Activated CD4-positive, alpha-beta T cell treated with anti-CD3 and anti-CD28 coated beads, Interleukin-2, amount 10 ng/mL, durations not matched to agents 7 days and 5 days (primary cell): ENCODE measurements around the gene STON2. TPM values are rescaled to one million over a fixed set of nuclear protein-coding genes. Genes with fewer than 3 reads are reported as not detected.

Source experiments
- CTCF ChIA-PET: fragments of 350-600 bp; sonication (Branson Sonifier 250); formaldehyde crosslinking; loops from one replicate; lab custom pipeline; 2021; ENCODE audit warnings: antibody characterized with exemption; lab: Charles Lee
- POLR2A ChIA-PET: fragments of 350-600 bp; sonication (Branson Sonifier 250); formaldehyde crosslinking; loops from one replicate; lab custom pipeline; 2021; ENCODE audit warnings: antibody characterized with exemption; lab: Charles Lee
- DNase-seq: peaks from one replicate; pipeline ENCODE4 v3.0.0-alpha.2; 2020
- H3K27ac Mint-ChIP-seq: one replicate; pipeline ENCODE4 v1.8.0; 2021; ENCODE audit warnings: mild to moderate bottlenecking, moderate library complexity, mixed read lengths
- H3K27me3 Mint-ChIP-seq: one replicate; pipeline ENCODE4 v1.8.0; 2021; ENCODE audit warnings: mixed read lengths
- H3K36me3 Mint-ChIP-seq: one replicate; pipeline ENCODE4 v1.8.0; 2021; ENCODE audit warnings: low read depth, mixed read lengths
- H3K4me1 Mint-ChIP-seq: one replicate; pipeline ENCODE4 v1.8.0; 2021; ENCODE audit warnings: mixed read lengths
- H3K4me3 Mint-ChIP-seq: one replicate; pipeline ENCODE4 v1.8.0; 2021; ENCODE audit warnings: mild to moderate bottlenecking, moderate library complexity, mixed read lengths
- H3K9me3 Mint-ChIP-seq: one replicate; pipeline ENCODE4 v1.8.0; 2021; ENCODE audit warnings: mixed read lengths
- total RNA-seq, 2 experiments: library from RNA; stranded (reverse); gene quantifications; one replicate each; pipeline ENCODE4 v1.2.3, GENCODE V29; 2021

STON2 gene, protein sequence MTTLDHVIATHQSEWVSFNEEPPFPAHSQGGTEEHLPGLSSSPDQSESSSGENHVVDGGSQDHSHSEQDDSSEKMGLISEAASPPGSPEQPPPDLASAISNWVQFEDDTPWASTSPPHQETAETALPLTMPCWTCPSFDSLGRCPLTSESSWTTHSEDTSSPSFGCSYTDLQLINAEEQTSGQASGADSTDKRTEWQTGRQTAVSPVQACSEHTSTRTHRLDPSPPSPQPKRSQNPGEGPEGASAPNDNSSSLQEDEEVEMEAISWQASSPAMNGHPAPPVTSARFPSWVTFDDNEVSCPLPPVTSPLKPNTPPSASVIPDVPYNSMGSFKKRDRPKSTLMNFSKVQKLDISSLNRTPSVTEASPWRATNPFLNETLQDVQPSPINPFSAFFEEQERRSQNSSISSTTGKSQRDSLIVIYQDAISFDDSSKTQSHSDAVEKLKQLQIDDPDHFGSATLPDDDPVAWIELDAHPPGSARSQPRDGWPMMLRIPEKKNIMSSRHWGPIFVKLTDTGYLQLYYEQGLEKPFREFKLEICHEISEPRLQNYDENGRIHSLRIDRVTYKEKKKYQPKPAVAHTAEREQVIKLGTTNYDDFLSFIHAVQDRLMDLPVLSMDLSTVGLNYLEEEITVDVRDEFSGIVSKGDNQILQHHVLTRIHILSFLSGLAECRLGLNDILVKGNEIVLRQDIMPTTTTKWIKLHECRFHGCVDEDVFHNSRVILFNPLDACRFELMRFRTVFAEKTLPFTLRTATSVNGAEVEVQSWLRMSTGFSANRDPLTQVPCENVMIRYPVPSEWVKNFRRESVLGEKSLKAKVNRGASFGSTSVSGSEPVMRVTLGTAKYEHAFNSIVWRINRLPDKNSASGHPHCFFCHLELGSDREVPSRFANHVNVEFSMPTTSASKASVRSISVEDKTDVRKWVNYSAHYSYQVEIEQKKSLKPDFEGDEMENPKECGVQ
- 1 to 10 TPM in 1 of 2 experiments, under 1 TPM in 1; 0.72 to 1.1 TPM for total RNA-seq

DNA sequence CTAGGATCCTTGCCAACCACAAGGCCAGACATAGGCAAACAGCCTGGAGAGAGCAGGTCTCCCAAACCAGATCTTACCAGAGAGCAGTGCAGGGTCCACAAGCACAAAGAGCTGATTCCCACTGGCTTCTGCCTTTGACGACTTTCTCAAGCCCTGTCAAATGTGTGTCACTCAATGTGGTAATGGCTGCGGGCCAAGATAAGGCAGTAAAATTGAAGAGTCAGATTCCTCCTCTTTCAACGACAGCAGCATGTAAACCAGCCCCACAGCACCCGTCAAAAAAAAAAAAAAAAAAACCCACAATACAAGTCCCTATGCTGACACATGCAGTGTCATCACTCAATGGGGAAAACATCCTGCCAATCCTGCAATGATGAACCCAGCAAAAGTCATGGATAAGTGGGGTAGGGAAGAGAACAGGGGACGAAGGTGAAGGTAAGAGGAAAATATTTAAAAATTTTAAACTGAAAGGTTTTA, at the start of gene STON2:
Gene STON2, minus strand, starts transcription at position 123 of the 477 bp plus-strand sequence. CDS start 1,942 bp downstream, outside the sequence.
- Mint-ChIP-seq H3K4me3 (no peak within 1 kb of the TSS), H3K27me3 (peaks cover 4% of the 10 kb centered on the region), H3K36me3 (no peaks in the 10 kb centered on the region), H3K4me1 (peaks cover 14% of the 10 kb centered on the region), H3K9me3 (no peaks in the 10 kb centered on the region), H3K27ac (peak within 1 kb of the TSS; percentile 26)
- peak; percentile 11 for DNase-seq
- CTCF ChIA-PET: interaction anchor here (1.3 kb wide), 1 partner anchor 413 kb away, joined by 3 read pairs; no protein-coding TSS in a partner anchor
- POLR2A ChIA-PET: no interaction called here

DNA sequence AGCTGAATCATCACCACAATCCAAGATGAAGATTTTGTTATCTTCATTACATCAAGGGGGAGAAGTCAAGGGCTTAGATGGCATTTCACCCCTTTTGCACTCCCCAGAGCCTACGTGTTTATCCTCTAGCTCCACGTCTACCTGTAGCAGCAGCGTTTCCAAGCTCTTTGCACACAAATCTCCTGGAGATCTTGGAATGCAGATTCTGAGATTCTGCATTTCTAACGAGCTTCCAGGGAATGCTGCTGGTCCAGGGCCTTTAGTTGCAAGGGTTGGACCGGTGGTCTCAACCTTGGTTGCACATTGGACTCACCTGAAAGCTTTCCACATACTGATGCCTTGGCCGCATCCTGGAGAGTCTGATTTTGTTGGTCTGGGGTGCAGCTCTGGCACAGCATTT, 49.5 kb upstream of the STON2 start:
- Mint-ChIP-seq H3K36me3 (no peaks in the 10 kb centered on the region), H3K4me1 (peaks cover 8% of the 10 kb centered on the region), H3K27ac (no peak overlapping the region), H3K27me3 (peaks cover 10% of the 10 kb centered on the region), H3K4me3 (no peak overlapping the region), H3K9me3 (no peaks in the 10 kb centered on the region)
- ChIA-PET CTCF (interaction anchor here (0.7 to 1.5 kb wide), 5 partner anchors 10 to 144 kb away, joined by 3 to 4 read pairs (median 3); no protein-coding TSS in a partner anchor), POLR2A (no interaction called here)
- no peak for DNase-seq

DNA sequence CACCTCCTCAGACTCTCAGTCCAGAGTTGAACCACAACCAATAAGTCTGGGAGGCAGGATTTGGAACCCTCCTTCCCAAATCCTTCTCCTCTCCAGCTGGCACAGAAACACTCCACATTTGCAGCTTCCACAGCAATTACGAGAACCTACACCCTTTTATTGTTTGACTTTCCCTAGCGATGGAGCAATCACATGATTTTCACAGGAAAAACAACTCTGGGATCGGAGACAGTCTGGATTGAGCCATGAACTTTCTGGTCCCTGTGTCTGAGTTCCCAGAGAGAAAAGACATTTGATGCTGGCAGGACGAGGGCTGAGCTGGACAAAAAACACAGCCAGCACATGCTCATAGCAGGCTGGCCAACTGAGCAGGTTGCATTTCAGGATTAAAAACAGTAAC, 49.0 kb upstream of the STON2 start:
- Mint-ChIP-seq H3K9me3 (no peaks in the 10 kb centered on the region), H3K4me1 (peaks cover 8% of the 10 kb centered on the region), H3K36me3 (no peaks in the 10 kb centered on the region), H3K4me3 (no peak overlapping the region), H3K27me3 (peaks cover 13% of the 10 kb centered on the region), H3K27ac (no peak overlapping the region)
- DNase-seq: no peak
- CTCF ChIA-PET: interaction anchor here (1.0 to 1.5 kb wide), 3 partner anchors 16 to 144 kb away, joined by 3 to 4 read pairs (median 3); no protein-coding TSS in a partner anchor
- POLR2A ChIA-PET: no interaction called here

DNA sequence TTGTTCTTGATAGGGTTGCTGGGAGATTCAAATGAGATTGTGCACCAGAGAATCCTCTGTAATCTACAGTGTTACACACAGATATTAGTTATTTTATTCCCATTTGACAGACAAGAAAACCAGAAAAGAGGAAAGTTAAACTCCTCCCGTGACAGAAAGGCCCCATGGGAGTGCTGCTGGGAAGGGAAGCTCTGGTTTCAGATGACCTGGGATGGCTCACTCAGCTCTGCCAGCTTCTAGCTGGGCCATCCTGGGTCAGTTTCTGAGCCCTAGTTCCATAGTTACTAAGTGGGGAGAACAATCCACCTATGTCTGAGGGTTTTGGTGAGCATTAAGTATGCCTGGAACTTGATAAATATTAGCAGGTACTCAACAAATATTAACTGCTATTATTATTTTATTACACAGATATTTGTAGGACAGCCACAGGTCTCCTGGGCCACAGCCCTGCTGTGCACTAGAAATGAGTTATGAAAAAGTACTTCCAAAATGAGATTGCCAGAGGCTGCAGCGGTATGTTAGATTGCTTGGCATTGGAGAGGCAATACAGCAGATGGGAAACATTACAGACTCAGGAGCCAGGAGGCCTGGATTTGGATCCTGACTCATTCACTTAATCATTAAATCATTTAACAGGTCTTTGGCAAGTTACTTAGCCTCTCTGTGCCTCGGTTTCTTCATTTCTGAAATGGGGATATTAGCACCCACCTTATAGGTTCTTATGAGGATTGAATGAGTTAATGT, 47.1 kb upstream of the STON2 start:
- Mint-ChIP-seq H3K27ac (no peak overlapping the region), H3K4me3 (no peak overlapping the region), H3K9me3 (no peaks in the 10 kb centered on the region), H3K27me3 (peaks cover 27% of the 10 kb centered on the region), H3K36me3 (no peaks in the 10 kb centered on the region), H3K4me1 (no peaks in the 10 kb centered on the region)
- no peak for DNase-seq
- POLR2A ChIA-PET: no interaction called here
- CTCF ChIA-PET: interaction anchor here (0.9 kb wide), 1 partner anchor 11 kb away, joined by 3 read pairs; no protein-coding TSS in a partner anchor

DNA sequence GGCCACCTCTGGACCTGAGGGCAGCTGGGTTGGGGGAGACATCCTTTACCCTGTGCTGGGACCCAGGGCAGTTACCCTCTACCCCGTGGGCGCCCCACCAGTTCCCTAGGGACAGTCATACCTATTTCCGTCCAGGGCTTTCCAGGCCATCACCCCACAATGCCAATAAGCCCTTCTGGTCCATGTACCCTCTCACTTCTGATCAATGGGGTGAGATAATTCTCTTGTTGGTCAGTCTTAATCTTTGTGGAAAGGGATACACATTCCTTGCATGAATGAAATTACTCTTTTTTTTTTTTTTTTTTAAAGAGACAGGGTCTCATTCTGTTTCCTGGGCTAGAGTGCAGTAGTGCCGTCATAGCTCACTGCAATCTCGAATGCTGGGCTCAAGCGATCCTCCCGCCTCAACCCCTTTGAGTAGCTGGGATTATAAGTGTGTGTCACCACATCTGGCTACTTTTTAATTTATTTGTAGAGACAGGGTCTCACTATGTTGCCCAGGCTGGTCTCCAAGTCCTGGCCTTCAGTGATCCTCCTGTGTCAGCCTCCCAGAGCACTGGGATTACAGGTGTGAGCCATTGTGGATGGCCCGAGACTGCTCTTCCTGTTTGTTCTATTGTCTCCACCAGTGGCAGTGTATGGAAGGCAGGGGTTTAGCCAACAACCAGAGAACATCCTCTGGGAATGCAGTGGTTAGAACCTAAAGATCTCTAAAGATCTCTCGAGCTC, 46.3 kb upstream of the STON2 start:
- Mint-ChIP-seq H3K4me3 (no peak overlapping the region), H3K27ac (no peak overlapping the region), H3K27me3 (peaks cover 31% of the 10 kb centered on the region), H3K4me1 (no peaks in the 10 kb centered on the region), H3K36me3 (no peaks in the 10 kb centered on the region), H3K9me3 (no peaks in the 10 kb centered on the region)
- no peak for DNase-seq
- POLR2A ChIA-PET: no interaction called here
- CTCF ChIA-PET: interaction anchor here (0.9 kb wide), 1 partner anchor 10 kb away, joined by 3 read pairs; no protein-coding TSS in a partner anchor

DNA sequence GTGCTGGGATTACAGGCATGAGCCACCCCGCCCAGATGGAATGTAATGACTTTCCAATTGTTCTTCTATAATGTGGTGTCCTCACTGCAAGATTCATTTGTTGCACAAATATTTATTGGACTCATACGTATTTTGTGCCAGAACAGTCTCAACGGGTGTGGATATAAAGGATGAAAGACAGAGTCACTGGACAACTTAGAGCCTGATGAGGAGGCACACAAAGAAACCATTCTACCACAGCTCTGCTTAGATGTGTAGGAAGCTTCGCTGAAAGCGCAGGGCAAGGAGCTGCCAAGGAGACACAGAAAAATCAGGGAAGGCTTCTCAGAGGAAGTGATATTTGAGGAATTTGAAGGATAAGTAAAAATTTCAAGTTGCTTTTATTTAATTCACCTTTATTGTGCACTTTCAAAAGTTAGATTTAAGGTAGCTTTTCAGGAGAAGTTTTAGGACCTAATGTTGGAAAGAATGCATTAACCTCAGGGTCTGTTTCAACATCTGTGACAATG, 41.6 kb upstream of the STON2 start:
- POLR2A ChIA-PET: no interaction called here
- peaks cover 5% of the 10 kb centered on the region for H3K4me1 Mint-ChIP-seq

DNA sequence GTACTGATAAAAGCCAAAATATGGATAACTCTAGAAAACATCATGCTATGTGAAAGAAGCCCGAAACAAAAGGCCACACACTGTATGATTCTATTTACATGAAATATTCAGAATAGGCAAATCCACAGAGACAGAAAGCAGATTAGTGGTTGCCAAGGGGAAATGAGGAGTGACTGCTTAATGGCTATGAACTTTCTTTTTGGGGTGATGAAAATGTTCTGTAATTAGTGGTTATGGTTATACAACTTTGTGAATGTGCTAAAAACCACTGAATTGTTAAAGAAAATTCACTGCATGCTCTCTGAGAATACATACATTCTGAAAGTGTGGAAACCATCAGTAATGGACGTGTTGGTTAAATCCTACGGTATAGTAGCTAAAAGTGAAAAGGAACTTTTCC, 39.9 kb upstream of the STON2 start:
- Mint-ChIP-seq H3K36me3 (no peaks in the 10 kb centered on the region), H3K9me3 (no peaks in the 10 kb centered on the region), H3K27me3 (peaks cover 72% of the 10 kb centered on the region), H3K27ac (no peak overlapping the region), H3K4me3 (no peak overlapping the region), H3K4me1 (peaks cover 10% of the 10 kb centered on the region)
- no peak for DNase-seq
- CTCF ChIA-PET: no interaction called here
- POLR2A ChIA-PET: no interaction called here

More for the DNA sequence above, 41.6 kb upstream of the STON2 start:
- H3K27me3 Mint-ChIP-seq: peaks cover 64% of the 10 kb centered on the region
- CTCF ChIA-PET: no interaction called here
- no peak overlapping the region for H3K27ac Mint-ChIP-seq
- H3K9me3 Mint-ChIP-seq: no peaks in the 10 kb centered on the region
- DNase-seq: no peak
- H3K4me3 Mint-ChIP-seq: no peak overlapping the region
- H3K36me3 Mint-ChIP-seq: no peaks in the 10 kb centered on the region

DNA sequence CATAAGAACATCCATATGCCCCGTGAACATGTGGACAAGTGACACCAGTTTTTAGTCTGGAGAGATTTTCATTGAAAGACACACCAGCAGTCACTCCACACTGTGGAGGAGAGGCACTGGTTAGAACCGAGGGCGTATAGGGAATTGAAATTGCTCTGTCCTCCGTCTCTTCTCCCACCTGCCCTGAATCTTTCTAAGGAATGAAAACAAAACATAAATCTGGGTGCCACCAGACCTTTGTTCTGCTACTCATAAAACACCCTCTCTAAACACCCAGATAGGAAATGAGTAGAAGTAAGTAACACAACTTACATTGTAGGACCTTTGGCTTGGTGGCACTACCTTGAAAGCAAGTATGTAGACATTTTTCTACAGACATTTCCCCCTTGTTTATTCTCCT, 37.1 kb upstream of the STON2 start:
- Mint-ChIP-seq H3K9me3 (no peaks in the 10 kb centered on the region), H3K4me1 (peaks cover 10% of the 10 kb centered on the region), H3K27me3 (peaks cover 83% of the 10 kb centered on the region), H3K36me3 (no peaks in the 10 kb centered on the region), H3K4me3 (peak overlapping the region; percentile 65), H3K27ac (no peak overlapping the region)
- ChIA-PET CTCF (no interaction called here), POLR2A (no interaction called here)
- no peak for DNase-seq

DNA sequence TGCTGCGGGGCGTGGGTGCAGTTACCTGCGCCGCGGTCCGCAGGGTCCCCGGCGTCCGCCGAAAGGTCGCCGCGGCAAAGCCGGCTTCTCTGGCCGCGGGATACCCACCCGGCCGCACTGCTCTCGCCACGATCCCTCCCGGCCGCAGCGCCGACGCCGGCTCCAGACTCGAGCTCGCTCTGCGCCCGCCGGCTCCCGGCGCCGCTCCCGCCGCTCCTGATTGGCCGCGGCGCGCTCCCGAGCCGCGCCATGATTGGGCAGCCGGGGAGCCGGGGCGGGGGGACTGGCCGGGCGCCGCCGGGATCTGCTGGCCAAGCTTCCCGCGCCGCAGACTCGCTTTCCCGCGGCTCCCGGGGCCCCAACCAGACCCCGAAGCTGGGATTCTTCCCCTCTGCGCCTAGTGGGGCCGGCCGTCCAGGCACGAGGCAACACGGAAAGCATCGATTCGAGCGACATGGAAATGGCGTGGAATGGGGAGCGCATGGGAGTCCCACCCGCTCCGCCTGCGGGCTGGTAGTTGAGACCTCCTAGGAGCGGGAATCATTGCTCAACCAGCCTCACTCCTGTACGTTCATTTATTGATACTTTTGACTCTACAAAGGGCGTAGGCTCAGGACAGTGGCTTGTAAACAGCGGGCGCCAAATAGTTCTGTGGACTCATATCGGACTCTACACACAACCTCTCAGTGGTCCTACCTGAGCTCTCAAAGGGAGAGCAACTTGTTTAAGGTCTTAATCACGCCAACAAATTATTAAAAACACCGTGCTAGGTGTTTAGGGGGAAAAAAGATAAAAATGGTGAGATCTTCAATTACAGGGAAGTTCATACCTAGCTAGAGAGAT, 36.4 kb upstream of the STON2 start:
- Mint-ChIP-seq H3K27ac (no peak overlapping the region), H3K4me1 (peaks cover 10% of the 10 kb centered on the region), H3K36me3 (no peaks in the 10 kb centered on the region), H3K4me3 (peak overlapping the region; percentile 65), H3K27me3 (peaks cover 81% of the 10 kb centered on the region), H3K9me3 (no peaks in the 10 kb centered on the region)
- DNase-seq: peak; percentile 36
- CTCF ChIA-PET: interaction anchor here (1.0 to 1.1 kb wide), 2 partner anchors 10 to 14 kb away, joined by 3 read pairs; no protein-coding TSS in a partner anchor
- POLR2A ChIA-PET: no interaction called here

DNA sequence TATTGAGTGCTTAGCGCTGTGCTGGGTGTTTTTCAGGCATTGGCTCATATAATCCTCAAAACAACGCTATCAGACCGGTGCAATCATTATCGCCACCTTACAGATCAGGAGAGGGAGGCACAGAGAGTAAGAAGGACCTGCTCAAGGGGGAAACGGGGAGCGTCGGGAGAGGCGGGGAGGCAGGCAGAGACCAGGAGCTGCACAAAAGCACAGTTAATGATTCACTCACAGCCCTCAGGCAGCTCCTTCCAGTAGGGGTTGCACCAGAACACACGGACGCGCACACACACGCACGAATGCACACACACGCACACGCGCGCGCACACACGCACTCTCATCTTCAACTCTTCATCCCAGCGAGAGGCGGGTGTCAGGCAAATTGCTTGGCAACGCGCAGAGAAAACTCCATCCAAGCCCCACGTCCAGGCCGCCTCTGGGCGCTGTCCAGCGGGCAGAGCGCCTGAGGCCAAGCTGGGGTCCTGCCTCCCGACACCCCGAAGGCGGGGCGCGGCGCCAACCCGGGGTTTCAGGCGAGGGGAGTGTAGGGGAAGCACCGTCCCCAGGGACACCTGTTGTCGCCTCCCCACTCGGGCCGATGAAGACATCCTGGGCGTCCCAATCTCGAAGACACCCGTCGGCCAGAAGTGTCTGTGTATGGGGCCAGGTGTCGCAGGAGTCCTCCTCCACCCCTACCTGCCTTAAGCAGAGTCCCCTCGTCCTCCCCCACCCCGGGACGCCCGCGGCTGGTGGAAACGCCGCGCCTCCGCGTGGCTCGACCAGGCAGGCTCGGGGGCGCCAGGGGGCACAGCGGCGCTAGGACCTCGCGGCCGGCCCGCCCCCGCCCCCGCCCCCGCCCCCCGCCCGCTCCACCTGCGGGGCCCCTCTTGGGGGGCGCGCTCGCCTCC, 35.5 kb upstream of the STON2 start:
- Mint-ChIP-seq H3K4me1 (peaks cover 10% of the 10 kb centered on the region), H3K27me3 (peaks cover 74% of the 10 kb centered on the region), H3K36me3 (no peaks in the 10 kb centered on the region), H3K27ac (peak overlapping the region; percentile 21), H3K4me3 (peak overlapping the region; percentile 63), H3K9me3 (no peaks in the 10 kb centered on the region)
- ChIA-PET POLR2A (no interaction called here), CTCF (interaction anchor here (0.7 to 1.1 kb wide), 3 partner anchors 11 to 17 kb away, joined by 3 read pairs; no protein-coding TSS in a partner anchor)
- DNase-seq: peak; percentile 18
